ENCODE measurements around the gene AHCYL1. TPM values are rescaled to one million over a fixed set of nuclear protein-coding genes. Genes with fewer than 3 reads are reported as not detected.
"Not testable (repeated sequence)": the region's sequence is repeated elsewhere in the genome, so short reads cannot be mapped to it uniquely, and the experiment has no call there.

AHCYL1 gene
- total RNA-seq, 1 experiment from 2014 or later: 92.0 TPM

DNA sequence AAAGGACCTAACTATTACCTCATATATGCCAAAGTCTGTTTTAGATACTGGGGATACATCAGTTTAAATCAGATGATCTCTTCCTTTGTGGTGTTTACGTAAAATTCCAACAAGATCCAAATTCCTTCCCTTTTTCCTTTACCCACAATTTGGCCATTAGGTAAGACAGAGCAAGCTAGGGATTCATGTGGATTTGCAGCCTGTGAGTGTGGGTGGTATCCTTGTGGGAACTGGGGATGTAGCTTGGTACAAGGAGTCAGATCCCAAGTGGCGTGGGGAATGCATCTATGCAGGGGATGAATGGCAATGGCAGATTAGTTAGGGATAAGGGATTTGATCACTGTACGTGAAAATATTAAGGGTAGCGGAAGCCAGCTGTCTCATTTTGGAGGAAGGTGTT is 40.0 kb downstream of the AHCYL1 start:
- CTCF ChIA-PET: interaction anchor here (0.8 kb wide), 1 partner anchor 40 kb away, joined by 3 read pairs; the partner anchor contains the start of gene AHCYL1
- POLR2A ChIA-PET: interaction anchor here (1.3 kb wide), 1 partner anchor 10 kb away, joined by 3 read pairs; the partner anchor contains the start of gene STRIP1

DNA sequence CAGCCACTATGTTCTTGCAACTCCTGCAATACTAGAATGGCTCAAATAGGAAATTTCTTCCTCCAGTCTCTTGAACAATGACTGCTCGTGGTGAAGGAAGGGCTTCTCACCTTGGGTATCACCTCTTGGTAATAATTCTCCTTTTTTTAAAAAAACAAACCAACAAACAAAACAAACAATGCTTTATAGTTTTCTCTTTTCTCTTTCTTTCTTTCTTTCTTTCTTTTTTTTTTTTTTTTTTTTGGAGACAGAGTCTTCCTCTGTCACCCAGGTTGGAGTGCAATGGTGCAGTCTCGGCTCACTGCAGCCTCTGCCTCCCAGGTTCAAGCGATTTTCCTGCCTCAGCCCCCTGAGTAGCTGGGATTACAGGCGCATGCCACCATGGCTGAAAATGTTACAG is 46.1 kb downstream of the AHCYL1 start:
- RAD21 ChIA-PET (ENCODE audit: low non-redundant PET in 1 of 2, low total read pairs in 2 of 2, uncharacterized antibody in 2 of 2, unreplicated experiment in 2 of 2); intact Hi-C loops (cut with micrococcal nuclease): not testable (repeated sequence)
- POLR2A ChIA-PET: interaction anchor here (1.5 kb wide), 1 partner anchor 430 kb away, joined by 3 read pairs; no protein-coding TSS in a partner anchor

More for the DNA sequence above, 40.0 kb downstream of the AHCYL1 start:
- intact Hi-C loops (cut with micrococcal nuclease): loop anchor here (10.0 kb wide), 1 partner anchor 440 kb away; no protein-coding TSS in a partner anchor
- DNase-seq (ENCODE audit: low read depth, low spot score): no peak
- H3K4me2 ChIP-seq (ENCODE audit: low read length): no peak overlapping the region
- no peak for ATAC-seq
- no peak overlapping the region for H3K4me3 ChIP-seq (replicated peaks in 1 of 2; ENCODE audit: low read depth in 1 of 2, low read length in 2 of 2)
- TF ChIP-seq JUND (IDR thresholded peaks at IDR 0.05) (no peak), CBX3 (IDR thresholded peaks at IDR 0.05; ENCODE audit: low read depth) (no peak), POLR2AphosphoS5 (IDR thresholded peaks at IDR 0.05; ENCODE audit: low read depth, low read length) (no peak)
- TF ChIP-seq, protein P1, sequence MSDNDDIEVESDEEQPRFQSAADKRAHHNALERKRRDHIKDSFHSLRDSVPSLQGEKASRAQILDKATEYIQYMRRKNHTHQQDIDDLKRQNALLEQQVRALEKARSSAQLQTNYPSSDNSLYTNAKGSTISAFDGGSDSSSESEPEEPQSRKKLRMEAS (IDR thresholded peaks at IDR 0.05): no peak
- no peak overlapping the region for H2AFZ ChIP-seq (ENCODE audit: low read depth, low read length, poor library complexity, severe bottlenecking)
- H3K79me2 ChIP-seq (ENCODE audit: insufficient read depth, low read length): no peaks in the 10 kb centered on the region
- H3K27ac ChIP-seq (ENCODE audit: low read depth, low read length): no peak overlapping the region
- no TSS peak for BruUV-seq (replicated peaks)
- H3K9ac ChIP-seq (ENCODE audit: low read length): no peak overlapping the region
- H3K4me1 ChIP-seq (ENCODE audit: control insufficient read depth in 1 of 2, insufficient read depth in 2 of 2, low read length in 2 of 2): no peaks in the 10 kb centered on the region
- RAD21 ChIA-PET (ENCODE audit: low non-redundant PET in 1 of 2, low total read pairs in 2 of 2, uncharacterized antibody in 2 of 2, unreplicated experiment in 2 of 2): no interaction called here
- H4K20me1 ChIP-seq (ENCODE audit: insufficient read depth): no peaks in the 10 kb centered on the region
- H3K36me3 ChIP-seq (ENCODE audit: control insufficient read depth in 1 of 2, insufficient read depth in 2 of 2, low read length in 2 of 2): peaks cover 19 to 29% of the 10 kb centered on the region in 2 experiments
- H3K9me3 ChIP-seq (ENCODE audit: control insufficient read depth in 1 of 2, insufficient read depth in 1 of 2, low read depth in 1 of 2, low read length in 2 of 2): no peaks in the 10 kb centered on the region
- no peaks in the 10 kb centered on the region for H3K27me3 ChIP-seq (ENCODE audit: insufficient read depth, low read length)
- no peaks in the 10 kb centered on the region for H3K9me2 ChIP-seq (ENCODE audit: insufficient read depth)

More for the DNA sequence above, 46.1 kb downstream of the AHCYL1 start:
- H3K27ac ChIP-seq (ENCODE audit: low read depth, low read length); ATAC-seq; H3K9me2 ChIP-seq (ENCODE audit: insufficient read depth); H3K36me3 ChIP-seq (ENCODE audit: control insufficient read depth in 1 of 2, insufficient read depth in 2 of 2, low read length in 2 of 2); DNase-seq (ENCODE audit: low read depth, low spot score); H3K27me3 ChIP-seq (ENCODE audit: insufficient read depth, low read length); H3K9ac ChIP-seq (ENCODE audit: low read length); BruUV-seq (replicated peaks); H3K4me3 ChIP-seq (replicated peaks in 1 of 2; ENCODE audit: low read depth in 1 of 2, low read length in 2 of 2); H4K20me1 ChIP-seq (ENCODE audit: insufficient read depth); H3K4me2 ChIP-seq (ENCODE audit: low read length); H2AFZ ChIP-seq (ENCODE audit: low read depth, low read length, poor library complexity, severe bottlenecking); H3K9me3 ChIP-seq (ENCODE audit: control insufficient read depth in 1 of 2, insufficient read depth in 1 of 2, low read depth in 1 of 2, low read length in 2 of 2): not testable (repeated sequence)
- Histone ChIP-seq H3K4me1 (ENCODE audit: control insufficient read depth in 1 of 2, insufficient read depth in 2 of 2, low read length in 2 of 2) (peaks cover 0 to 11% of the 10 kb centered on the region in 2 experiments; a peak in 3 of 4 replicates), H3K79me2 (ENCODE audit: insufficient read depth, low read length) (peaks cover 12% of the 10 kb centered on the region)
- CTCF ChIA-PET: interaction anchor here (0.6 to 2.4 kb wide), 7 partner anchors 11 to 430 kb away, joined by 5 to 15 read pairs (median 8); no protein-coding TSS in a partner anchor
